WTC11 (cell line): Measurements from ENCODE around the gene HECW1.

ENCODE experiments used
- ESRRA ChIP-seq: sonication (generic); formaldehyde crosslinking; IDR thresholded peaks from 2 replicates; pipeline ENCODE4 v1.8.1; 2022; ENCODE audit warnings: mild to moderate bottlenecking, missing genetic modification reagents, borderline replicate concordance
- NR2C2 ChIP-seq: sonication (generic); formaldehyde crosslinking; IDR thresholded peaks from 2 replicates; pipeline ENCODE4 v1.8.0; 2022; ENCODE audit warnings: mild to moderate bottlenecking, missing genetic modification reagents
- TCF7 ChIP-seq: sonication (generic); formaldehyde crosslinking; IDR thresholded peaks from 2 replicates; pipeline ENCODE4 v1.8.0; 2022; ENCODE audit warnings: mild to moderate bottlenecking, low read depth, missing genetic modification reagents, moderate library complexity
- TF ChIP-seq, protein P1 (sequence below): fragments of 200-600 bp; IDR thresholded peaks from 2 replicates; pipeline ENCODE4 v1.8.0; 2022; ENCODE audit warnings: antibody characterized with exemption

DNA sequence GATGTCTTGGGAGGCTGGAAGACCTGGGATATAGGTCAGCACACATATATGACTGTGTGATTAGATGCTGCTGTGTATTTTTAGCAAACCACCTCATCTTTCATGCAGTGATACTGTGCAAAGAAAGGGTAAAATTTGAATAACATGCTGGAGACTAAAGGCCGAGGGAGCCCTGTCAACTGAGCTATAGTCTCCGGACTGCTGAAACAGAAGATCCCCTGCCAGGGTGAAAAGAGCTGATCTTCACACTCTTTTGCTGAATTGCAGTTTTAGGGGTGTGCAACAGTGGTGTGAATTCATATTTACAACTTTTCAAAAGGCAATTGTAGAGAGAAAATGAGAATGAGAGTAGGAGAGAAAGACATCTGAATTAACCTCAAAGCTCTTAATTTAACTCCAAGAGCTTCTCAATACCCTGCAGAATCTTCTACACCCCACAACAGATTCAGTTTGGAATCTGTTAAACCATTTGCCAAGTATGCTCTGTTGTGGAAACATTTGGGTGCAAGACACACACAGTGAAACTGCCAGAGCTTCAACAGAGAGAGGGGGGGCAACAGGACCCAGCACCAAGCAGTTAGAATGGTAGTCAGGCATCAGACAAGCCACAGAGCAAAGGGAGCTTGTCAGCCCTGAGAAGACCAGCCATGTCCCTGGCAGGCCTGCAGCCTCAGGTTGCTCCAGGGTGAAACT lies 280.3 kb downstream of the HECW1 start:
- TF ChIP-seq, protein P1, sequence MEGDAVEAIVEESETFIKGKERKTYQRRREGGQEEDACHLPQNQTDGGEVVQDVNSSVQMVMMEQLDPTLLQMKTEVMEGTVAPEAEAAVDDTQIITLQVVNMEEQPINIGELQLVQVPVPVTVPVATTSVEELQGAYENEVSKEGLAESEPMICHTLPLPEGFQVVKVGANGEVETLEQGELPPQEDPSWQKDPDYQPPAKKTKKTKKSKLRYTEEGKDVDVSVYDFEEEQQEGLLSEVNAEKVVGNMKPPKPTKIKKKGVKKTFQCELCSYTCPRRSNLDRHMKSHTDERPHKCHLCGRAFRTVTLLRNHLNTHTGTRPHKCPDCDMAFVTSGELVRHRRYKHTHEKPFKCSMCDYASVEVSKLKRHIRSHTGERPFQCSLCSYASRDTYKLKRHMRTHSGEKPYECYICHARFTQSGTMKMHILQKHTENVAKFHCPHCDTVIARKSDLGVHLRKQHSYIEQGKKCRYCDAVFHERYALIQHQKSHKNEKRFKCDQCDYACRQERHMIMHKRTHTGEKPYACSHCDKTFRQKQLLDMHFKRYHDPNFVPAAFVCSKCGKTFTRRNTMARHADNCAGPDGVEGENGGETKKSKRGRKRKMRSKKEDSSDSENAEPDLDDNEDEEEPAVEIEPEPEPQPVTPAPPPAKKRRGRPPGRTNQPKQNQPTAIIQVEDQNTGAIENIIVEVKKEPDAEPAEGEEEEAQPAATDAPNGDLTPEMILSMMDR, result no peak
- no peak for TF ChIP-seq TCF7 (CRISPR knock-in tag)
- TF ChIP-seq NR2C2 (CRISPR knock-in tag), result no peak
- no peak for TF ChIP-seq ESRRA (CRISPR knock-in tag)
